LHCN-M2 (cell line): ENCODE measurements around the gene LRRC28. TPM values are rescaled to one million over a fixed set of nuclear protein-coding genes. Genes with fewer than 3 reads are reported as not detected.
A peak's percentile ranks its signal among the peaks of the same experiment; 100 is the strongest.

ENCODE experiments used
- DNase-seq: peaks from one replicate; pipeline ENCODE4 v3.0.0-alpha.2; 2012; ENCODE audit warnings: low read depth
- total RNA-seq: library from RNA; depleted of rRNA; stranded (reverse); fragments of >200 nt; gene quantifications from 2 replicates; pipeline ENCODE4 v1.2.3, GENCODE V29; 2014

LRRC28 gene
- total RNA-seq, 1 experiment from 2014 or later, result 34.3 TPM

DNA sequence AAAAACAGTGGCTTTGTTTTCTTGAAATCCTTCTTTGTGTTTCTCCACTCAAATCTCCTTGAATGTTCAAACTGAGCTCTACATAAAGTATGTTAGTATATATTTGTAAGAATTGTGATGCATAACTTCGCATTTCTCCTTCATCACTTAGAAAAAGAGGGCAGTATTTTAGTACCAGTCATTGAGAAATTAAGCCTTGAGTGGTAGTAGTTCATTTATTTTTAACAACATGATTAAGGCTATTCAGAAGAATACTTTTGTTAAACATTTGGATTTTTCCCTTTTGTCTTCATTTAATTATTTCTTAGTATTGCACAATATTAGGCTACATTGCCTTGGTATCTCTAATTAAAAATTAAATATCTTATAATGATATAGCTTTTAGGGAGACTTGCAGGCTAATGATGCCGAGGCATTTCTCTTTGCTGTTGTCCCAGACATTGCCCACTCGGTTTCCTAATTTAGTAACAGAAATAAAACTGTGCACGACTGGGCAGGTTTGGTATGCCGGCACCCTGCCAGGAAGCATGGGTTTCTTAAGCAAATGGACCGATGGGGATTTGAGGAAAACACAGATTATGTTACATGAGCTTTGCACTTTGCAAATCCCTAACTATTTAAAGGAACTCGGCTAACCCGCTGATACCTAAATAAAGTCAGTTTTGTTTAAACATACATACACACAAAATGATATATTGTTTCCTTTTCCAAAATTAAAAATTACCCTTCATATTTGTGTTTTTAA, 54.7 kb downstream of the LRRC28 start:
- DNase-seq, result peak; percentile 90

DNA sequence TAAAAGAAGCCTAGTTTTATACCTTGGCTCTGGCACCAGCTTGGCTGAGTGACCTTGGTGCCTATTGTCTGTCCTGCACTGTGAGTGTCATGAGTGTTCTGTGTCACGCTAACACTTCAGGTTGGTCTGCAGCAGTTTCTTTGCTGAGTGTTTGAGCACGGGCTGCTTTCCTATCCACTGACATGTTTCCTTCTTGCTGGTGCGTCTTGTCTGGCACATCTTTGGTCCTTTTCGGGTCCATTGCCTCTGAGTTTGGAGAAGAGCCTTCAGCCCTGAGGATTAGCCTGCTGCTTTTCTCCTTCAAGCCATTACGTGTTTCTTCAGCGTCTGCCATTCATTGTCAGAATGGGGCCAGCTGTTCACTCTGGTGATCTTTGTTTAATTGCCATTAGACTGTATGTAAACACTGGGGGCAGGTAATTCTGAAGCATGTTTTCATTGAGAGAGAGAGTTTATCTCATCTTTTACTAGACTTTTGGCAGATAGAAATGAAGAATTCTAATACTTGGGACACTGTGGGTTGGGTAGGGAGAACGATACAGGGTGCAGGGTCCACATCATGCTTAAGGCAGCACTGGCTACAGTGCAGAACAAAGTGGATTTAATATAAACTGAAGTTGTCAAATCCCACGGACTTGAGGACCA, 55.5 kb downstream of the LRRC28 start:
- DNase-seq, result no peak

DNA sequence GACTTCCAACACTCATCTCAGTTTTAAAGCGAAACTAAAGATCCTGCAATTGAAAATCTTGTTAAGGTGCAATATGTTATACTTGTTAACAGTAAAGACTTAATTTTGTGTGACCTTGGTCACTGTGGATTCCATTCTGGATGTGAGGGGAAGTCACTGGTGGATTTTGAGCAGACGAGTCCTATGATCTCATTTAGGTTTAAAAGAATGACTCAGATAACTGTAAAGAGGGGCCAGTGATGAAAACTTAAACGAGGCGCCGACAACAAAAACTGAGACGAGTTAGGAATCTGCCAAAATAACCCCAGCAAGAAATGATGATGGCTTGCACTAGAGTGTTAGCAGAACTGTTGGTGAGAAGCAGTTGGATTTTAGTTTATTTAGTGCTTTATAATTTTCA, 56.5 kb downstream of the LRRC28 start:
- DNase-seq, result no peak

DNA sequence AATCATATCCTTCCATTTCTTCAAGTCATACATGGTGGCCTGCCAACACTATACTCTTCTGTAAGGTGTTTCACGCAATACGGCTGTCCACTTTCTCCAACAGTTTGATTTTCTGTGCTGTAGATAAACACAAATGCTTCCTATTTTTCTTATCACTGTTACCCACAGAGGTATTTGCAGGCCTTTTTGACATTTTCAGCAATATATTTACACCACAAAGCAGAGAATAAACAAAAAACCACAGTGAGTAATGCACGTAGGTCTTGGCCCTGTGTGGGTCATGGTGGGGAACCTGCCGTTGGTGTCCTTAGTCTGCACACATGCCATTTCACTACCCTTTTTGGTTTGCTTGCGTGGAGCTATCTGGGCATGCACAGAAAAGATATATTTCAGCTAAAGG, 59.5 kb downstream of the LRRC28 start:
- no peak for DNase-seq

DNA sequence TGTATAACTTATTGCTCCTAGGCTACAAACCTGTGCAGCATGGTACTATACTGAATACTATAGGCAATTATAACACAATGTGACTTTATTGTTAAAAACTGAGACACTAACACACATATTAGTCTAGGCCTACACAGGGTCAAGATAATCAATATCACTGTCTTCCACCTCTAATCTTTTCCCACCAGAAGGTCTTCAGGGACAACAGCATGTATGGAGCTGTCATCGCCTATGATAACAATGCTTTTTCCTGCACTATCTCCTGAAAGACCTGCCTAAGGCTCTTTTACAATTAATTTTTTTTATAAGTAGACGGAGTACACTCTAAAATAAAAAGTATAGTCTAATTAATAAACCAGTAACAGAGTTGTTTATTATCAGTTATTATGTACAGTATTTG, 60.9 kb downstream of the LRRC28 start:
- no peak for DNase-seq

DNA sequence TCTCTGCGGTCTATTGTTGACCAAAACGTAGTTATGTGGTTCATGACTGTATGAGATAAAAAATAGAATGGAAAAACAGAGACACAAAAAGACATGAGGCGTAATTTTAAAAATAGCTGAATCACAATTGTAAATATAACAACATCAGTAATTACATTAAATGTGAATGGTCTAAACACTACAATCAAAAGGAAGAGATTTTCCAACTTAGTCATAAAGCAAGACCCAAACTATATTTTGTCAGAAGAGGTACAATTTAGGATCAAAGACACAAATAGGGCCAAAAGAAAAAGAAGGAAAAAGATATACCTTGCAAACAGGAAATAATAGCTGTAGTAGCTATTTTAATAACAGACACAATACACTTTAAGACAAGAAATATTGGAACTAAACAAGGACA, 61.5 kb downstream of the LRRC28 start:
- no peak for DNase-seq

DNA sequence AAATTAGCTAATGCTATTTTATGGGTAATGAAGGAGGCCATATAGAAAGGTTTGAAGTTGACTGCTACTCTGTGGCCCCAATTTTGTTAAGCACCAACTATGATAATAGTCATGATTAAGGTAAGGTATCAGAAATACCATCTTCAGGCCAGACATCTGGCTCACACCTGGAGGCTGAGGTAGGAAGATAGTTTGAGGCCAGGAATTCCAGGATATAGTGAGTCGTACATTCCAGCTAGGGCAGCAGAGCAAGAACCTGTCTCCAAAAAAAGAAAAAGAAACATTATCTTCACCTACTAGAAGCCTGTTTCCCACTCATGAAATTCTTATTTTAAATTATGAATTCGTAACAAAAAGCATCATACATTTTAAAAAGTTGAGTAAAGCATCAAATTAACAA, 64.4 kb downstream of the LRRC28 start:
- no peak for DNase-seq

DNA sequence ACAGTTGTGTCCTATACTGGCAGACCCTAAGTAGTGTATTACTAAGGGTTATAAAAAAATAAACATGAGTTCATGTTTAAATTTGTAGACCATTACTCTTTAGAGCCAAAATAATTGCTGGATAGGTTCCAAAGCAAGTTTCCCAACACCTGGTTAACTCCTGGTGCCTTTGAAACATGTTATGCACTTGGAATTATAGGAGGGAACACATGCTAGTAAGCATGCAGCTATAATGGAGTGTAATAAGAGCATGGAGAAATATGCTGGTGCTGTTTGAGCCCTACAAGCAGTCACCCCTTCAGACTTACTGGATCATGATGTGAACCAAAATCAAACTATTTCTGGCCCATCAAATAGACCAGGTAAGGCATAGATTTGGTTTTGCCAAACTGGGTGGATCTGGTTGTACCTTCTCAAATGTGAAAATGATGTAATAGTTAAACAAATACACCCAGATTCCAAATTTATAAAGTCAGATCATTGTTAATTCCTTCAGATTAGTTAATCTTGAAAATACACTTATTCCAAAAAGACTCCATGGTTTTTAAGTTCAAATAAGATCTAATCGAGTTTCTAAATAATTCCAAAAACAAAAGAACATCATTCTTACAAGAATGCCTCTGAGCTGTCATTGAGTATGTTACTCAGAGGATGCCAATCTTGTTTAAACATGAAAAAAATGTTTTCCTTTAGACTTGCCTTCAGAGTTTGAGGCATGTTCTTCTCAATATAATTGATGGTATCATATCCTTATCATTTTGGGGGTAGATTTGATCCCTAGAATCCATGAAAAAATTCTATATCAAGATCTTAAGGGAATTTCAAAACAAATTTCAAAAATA, 69.3 kb downstream of the LRRC28 start:
- no peak for DNase-seq

DNA sequence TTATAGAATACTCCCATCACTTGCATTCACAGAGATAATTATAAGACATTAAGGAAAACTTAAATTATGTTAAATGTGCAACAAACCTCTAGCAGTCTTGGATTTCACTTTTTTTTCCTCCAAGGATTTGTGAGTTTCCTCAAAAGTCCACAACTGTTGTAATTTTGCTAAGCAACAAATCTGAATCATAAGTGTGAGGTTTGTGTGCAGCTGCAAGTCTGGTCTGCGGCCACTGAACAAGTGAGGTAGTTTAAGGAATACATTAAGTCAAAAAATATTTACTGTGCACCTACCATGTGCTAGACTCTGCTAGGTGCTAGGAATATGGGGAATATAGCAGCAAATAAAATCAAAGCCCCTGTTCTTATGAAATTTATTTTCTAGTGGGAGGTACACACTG, 70.2 kb downstream of the LRRC28 start:
- DNase-seq, result no peak

DNA sequence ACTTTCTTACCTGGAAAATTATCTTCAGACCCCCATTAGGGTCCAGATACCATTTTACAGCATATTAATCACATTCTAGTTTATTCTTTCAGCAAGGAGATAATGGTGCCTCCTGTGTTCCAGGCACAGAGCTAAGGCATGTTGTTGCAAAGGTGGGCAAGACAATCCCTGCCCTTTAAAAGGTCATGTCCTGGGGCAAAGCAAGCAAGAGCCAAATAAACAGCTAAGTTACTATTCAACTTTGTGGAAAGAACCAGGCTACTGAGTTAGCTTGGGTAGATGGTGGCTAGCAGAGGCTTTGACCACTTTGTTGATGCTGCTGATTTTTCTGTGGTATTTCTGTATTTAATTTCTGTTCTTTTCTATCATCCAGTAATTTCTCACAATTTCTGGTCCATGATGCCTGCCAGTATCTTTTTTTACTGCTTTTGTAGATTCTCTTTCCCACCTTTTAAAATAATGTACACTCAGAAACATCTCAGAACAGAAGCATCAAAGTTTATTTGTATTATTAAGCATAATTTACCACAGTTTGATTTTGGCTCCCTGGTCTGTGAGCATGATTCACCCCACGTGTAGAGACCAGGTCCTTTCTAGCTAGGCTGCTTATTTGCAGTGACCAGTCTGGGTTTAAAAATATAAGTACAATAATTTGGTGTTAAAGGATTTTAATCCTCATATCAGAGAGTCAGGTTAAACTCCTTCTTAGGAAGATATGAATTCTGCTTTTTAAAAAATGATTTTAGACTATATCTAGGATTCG, 71.5 kb downstream of the LRRC28 start:
- no peak for DNase-seq

DNA sequence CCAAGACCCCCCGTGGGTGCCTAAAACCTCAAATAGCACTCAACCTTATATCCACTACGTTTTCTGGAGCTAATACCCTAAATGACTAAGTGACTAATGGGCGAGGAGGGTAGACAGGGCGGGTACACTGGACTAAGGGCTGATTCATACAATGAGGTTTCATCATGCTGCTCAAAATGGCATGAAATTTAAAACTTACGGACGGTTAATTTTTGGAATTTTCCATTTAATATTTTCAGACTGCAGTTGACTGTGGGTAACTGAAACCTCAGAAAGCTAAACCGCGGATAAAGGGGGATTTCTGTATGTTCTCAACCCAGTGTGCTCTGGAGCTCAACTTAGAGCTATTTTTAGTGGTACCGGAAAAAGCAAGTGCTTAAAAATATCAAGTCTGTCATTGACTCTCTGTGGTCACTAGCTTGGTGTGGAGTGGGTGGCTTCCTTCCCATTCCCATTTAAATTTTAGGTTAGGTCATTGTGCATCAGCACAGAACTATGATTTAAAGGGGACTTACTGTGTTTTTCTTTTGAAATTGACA, 72.9 kb downstream of the LRRC28 start:
- peak; percentile 92 for DNase-seq

DNA sequence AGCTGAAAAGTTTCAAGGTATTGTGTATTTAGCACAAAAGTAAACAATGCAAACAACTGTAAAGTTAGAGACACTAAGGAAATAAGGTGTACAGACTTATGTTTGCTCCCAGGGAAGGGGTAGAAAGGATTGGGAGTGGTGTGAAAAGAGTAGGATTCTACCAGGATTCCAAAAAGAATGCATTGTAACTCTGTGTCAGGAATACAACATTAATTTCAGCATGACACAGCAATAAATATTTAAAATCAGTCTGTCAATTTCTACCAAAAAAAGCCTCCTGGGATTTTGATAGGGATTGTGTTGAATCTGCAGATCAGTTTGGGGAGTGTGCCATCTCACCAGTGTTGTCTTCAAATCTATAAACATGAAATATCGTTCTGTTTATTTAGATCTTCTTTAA, 73.4 kb downstream of the LRRC28 start:
- no peak for DNase-seq

DNA sequence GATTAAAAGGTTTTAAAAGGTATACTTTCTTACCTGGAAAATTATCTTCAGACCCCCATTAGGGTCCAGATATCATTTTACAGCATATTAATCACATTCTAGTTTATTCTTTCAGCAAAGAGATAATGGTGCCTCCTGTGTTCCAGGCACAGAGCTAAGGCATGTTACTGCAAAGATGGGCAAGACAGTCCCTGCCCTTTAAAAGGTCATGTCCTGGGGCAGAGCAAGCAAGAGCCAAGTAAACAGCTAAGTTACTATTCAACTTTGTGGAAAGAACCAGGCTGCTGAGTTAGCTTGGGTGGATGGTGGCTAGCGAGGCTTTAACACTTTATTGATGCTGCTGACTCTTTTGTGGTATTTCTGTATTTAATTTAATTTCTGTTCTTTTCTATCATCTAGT, 75.0 kb downstream of the LRRC28 start:
- DNase-seq, result no peak

DNA sequence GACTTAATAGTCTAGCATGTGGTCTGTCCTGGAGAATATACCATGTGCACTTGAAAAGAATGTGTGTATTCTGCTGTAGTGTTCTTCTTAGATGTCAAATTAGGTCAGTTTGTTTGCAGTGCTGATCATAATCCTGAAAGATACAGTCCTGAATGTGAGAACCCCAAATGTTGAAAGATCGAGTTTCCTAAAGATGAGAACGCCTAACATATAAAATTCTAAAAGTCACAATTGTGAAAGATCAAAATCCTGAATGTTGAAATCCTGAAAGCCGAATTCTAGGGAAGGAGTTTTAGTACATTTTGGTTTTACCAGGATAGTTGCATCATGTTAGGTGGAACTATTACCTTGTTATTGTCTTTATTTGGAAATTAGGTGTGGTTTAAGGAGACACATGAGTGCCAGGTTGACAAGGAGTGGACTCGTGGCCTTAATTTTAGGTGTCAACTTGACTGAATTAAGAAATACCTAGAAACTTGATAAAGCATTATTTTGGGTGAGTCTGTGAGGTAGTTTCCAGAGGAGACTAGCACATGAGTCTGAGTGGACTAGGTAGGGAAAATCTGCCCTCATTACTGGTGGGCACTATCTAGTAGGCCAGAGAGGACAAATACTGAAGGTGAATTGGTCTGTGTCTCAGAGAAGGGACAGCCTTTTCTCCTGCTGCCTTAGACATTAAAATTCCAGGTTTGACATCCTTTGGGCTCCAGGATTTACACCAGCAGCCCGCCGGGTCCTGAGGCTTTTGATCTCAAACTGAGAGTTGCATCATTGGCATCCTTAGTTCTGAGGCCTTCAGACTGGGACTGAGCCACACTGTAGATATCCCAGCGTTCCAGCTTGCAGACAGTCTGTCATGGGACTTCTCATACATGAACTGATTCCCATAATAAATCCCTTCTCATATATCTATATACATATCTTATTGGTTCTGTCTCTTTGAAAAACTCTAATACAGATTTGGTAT, 77.1 kb downstream of the LRRC28 start:
- DNase-seq, result no peak

DNA sequence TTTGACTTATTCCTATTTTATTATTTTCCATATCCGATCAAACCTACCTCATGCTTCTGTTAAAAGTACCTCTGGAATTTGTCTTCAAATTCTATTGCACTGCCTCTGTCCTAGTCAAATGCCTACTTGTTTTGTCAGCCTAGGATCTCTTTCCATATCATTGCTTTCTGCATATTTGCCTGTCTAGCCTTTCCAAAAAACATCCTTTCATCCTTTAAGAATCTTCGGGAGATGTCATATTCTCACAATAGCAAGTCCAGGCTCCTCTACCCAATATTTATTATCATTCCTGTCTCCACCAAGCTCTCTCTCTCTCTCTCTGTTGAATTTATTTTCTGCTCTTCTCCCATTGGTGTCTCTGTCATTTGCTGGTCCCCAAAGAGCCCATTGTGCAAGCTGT, 80.1 kb downstream of the LRRC28 start:
- no peak for DNase-seq

DNA sequence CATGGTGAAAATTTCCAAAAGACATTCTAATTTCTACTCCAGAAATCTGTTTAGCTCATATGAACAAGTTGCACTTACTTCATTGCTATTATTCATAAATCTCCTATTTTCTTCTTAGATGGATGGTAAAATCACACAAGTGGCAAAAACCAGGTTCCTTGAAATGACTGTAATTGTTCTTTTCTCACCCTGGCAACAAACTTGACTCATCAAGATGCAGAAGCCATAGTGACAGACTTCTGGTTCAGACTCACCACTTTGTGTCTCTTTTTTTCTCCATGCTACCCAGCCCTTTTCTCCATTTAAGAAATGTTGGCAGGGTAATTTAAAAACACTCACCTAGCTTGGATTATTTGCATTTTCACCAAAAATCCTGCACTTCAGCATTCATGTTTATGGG, 82.1 kb downstream of the LRRC28 start:
- no peak for DNase-seq

DNA sequence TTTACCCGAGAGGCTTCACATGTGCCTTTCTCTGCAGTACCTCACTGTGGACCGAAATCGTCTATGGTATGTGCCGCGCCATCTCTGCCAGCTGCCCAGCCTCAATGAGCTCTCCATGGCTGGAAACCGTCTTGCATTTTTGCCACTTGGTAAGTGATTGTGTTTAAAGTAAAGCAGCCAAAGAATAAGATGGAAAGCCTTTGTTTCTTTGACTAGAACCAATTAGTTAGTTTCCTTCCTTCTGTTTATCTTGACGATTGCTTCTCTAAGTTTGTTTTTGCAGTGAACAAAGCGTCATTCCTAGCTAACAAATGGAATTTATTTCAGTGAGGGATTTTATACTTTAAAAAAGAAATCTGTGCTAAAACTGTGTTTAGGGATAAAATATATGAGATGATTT, 82.7 kb downstream of the LRRC28 start:
- no peak for DNase-seq

DNA sequence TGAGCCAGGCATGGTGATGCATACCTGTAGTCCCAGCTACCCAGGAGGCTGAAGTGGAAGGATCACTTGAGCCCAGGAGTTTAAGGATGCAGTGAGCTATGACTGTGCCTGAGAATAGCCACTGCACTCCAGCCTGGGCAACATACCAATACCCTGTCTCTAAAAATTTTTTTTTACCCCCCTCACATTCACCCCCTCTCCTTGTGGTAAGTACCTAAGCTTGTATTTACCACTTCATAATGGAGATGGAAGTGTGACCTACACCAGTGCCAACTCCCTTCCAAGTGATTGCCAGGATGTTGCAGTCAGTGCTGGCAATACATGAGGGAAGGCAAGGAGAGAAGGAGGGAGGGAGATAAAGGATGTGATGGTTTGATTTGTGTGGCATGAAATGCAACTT, 84.2 kb downstream of the LRRC28 start:
- no peak for DNase-seq

DNA sequence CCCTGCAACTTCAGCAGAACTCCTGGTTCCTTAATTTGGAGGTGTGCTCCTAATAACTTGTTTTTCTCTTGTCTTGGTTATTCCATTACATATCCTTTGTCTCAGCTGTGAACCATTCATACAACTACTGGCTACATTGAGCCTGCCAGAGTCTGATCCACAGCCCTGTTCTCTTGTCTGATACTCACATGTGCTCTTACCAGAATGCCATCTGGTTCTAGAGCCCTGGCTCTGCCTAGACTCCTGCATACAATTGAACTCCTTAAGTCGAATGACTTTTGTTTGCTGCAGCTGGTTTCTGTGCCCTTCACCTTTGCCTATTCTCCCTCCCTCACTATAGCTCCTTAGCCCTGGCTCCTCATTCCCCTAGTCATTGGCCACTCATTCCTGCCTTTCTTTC, 85.5 kb downstream of the LRRC28 start:
- DNase-seq, result no peak

DNA sequence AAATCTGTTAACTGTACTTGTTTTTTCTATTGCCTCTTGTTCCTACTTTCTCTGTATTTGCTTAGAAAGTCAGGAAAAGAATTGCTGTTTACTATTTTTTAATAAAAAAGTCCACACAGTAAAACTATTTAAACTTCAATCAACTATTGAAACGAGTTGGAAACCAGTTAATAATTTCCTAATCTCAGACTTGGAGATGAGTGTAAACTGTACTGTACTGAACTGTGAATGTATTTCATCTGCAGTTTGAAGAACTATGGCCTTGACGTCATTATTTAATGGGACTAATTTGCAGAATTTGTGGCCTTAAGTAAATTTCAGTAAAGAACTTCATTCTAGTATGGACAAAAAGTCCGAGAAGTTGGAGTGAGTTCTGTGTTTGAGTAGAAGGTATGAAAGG, 89.1 kb downstream of the LRRC28 start:
- DNase-seq, result no peak
